ENCODE measurements around the gene NDUFB8.
"Not testable (repeated sequence)": the region's sequence is repeated elsewhere in the genome, so short reads cannot be mapped to it uniquely, and the experiment has no call there.

NDUFB8 gene

GRCh38 chr10:100529475-100530298, at the start of gene NDUFB8:
Gene NDUFB8, minus strand, starts transcription at chr10:100529871. Its CDS starts 20 bp downstream, at chr10:100529851.
- H3K4me3 ChIP-seq (ENCODE audit: low read depth, low read length), result peak within 1 kb of the TSS; percentile 81
- peak; percentile 82 for DNase-seq (ENCODE audit: low read depth)
- TF ChIP-seq CTCF (conservative IDR thresholded peaks at IDR 0.05; ENCODE audit: low read depth, low read length), result no peak

GRCh38 chr10:100576282-100576635, 46.6 kb upstream of the NDUFB8 start:
- no peak for TF ChIP-seq CTCF (conservative IDR thresholded peaks at IDR 0.05; ENCODE audit: low read depth, low read length)
- DNase-seq (ENCODE audit: low read depth), result no peak
- H3K4me3 ChIP-seq (ENCODE audit: low read depth, low read length), result no peak overlapping the region

- TF ChIP-seq CTCF (conservative IDR thresholded peaks at IDR 0.05; ENCODE audit: low read depth, low read length), result no peak
- H3K4me3 ChIP-seq (ENCODE audit: low read depth, low read length), result no peak overlapping the region
- DNase-seq (ENCODE audit: low read depth), result no peak
Observed at GRCh38 chr10:100575585-100576281, 46.1 kb upstream of the NDUFB8 start.

GRCh38 chr10:100575146-100575545, 45.5 kb upstream of the NDUFB8 start:
- DNase-seq (ENCODE audit: low read depth); H3K4me3 ChIP-seq (ENCODE audit: low read depth, low read length): not testable (repeated sequence)

GRCh38 chr10:100571084-100571856, 41.6 kb upstream of the NDUFB8 start:
- no peak for TF ChIP-seq CTCF (conservative IDR thresholded peaks at IDR 0.05; ENCODE audit: low read depth, low read length)
- no peak for DNase-seq (ENCODE audit: low read depth)
- no peak overlapping the region for H3K4me3 ChIP-seq (ENCODE audit: low read depth, low read length)

- no peak for TF ChIP-seq CTCF (conservative IDR thresholded peaks at IDR 0.05; ENCODE audit: low read depth, low read length)
- no peak overlapping the region for H3K4me3 ChIP-seq (ENCODE audit: low read depth, low read length)
- DNase-seq (ENCODE audit: low read depth), result no peak
Observed at GRCh38 chr10:100570506-100570905, 40.8 kb upstream of the NDUFB8 start.

All from choroid plexus epithelial cell (primary cell).